NCI-H69 (cell line): ENCODE measurements around the gene PPP1R14B.
"Not testable (repeated sequence)": the region's sequence is repeated elsewhere in the genome, so short reads cannot be mapped to it uniquely, and the experiment has no call there.

Source experiments
- DNase-seq: peaks from one replicate; lab custom pipeline; 2025; lab: John Stamatoyannopoulos, UW

The PPP1R14B gene

GRCh38 chr11:64260147-64260708 lies 13.5 kb upstream of the PPP1R14B start:
- DNase-seq = no peak

- no peak for DNase-seq
Observed at GRCh38 chr11:64259533-64260067, 12.9 kb upstream of the PPP1R14B start.

GRCh38 chr11:64258946-64259532 lies 12.3 kb upstream of the PPP1R14B start:
- no peak for DNase-seq

- no peak for DNase-seq
Observed at GRCh38 chr11:64258356-64258755, 11.6 kb upstream of the PPP1R14B start.

GRCh38 chr11:64256300-64256699 lies 9.6 kb upstream of the PPP1R14B start:
- DNase-seq = no peak

- DNase-seq = no peak
Observed at GRCh38 chr11:64255135-64256128, 8.7 kb upstream of the PPP1R14B start.

- DNase-seq = no peak
Observed at GRCh38 chr11:64254326-64254725, 7.6 kb upstream of the PPP1R14B start.

- DNase-seq = no peak
Observed at GRCh38 chr11:64253481-64253880, 6.7 kb upstream of the PPP1R14B start.

GRCh38 chr11:64253043-64253442 lies 6.3 kb upstream of the PPP1R14B start:
- DNase-seq = no peak

GRCh38 chr11:64252003-64252872 lies 5.5 kb upstream of the PPP1R14B start:
- DNase-seq = peak; percentile 74

GRCh38 chr11:64251753-64252002 lies 4.9 kb upstream of the PPP1R14B start:
- no peak for DNase-seq

- peak; percentile 77 for DNase-seq
Observed at GRCh38 chr11:64251016-64251752, 4.4 kb upstream of the PPP1R14B start, which contains the start of gene PLCB3. PLCB3 (plus strand) TSS chr11:64251530; CDS start chr11:64251650, 120 bp downstream.

- peak; percentile 83 for DNase-seq
Observed at GRCh38 chr11:64250415-64251015, 3.8 kb upstream of the PPP1R14B start.

- no peak for DNase-seq
Observed at GRCh38 chr11:64249563-64250414, 3.0 kb upstream of the PPP1R14B start.

GRCh38 chr11:64249038-64249437 lies 2.3 kb upstream of the PPP1R14B start:
- no peak for DNase-seq

- no peak for DNase-seq
Observed at GRCh38 chr11:64248578-64248977, 1.8 kb upstream of the PPP1R14B start.

- no peak for DNase-seq
Observed at GRCh38 chr11:64247729-64248531, 1.2 kb upstream of the PPP1R14B start.

- not testable (repeated sequence) for DNase-seq
Observed at GRCh38 chr11:64246621-64246870, 197 bp downstream of the PPP1R14B start.
